Measurements from ENCODE around the gene PI4K2B. TPM values are rescaled to one million over a fixed set of nuclear protein-coding genes. Genes with fewer than 3 reads are reported as not detected.

PI4K2B gene
- total and polyA plus RNA-seq, 2 of the 8 experiments (the other 6 are each of a cell fraction or from before 2014, with no cell fraction given): 3.0 to 16.2 TPM

DNA sequence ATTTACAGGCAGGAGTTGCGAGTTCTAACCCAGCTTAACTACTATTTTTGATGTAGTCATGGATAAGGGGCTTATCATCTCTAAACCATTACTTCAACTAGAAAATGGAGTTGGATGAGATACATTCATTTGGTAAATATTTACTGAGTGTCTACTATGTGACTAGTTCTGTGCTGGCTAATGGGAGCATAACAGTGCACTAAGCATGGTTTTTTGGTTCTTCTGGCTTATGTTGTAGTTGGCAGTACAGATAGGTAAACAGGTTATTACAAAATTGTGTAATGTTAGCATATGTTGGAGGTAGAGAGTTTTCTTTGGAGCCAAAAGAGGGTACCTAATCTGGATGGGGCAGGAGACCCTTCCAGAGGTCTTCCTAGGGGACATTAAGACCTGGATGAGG lies 25.8 kb upstream of the PI4K2B start:
- Histone ChIP-seq H4K5ac (ENCODE audit: insufficient read length, low read depth, low read length) (no peak overlapping the region), H3K27ac (ENCODE audit: low read depth, low read length) (no peak overlapping the region), H4K91ac (replicated peaks; ENCODE audit: insufficient read length, low read length) (no peak overlapping the region), H2BK12ac (ENCODE audit: low read depth, low read length) (no peak overlapping the region), H4K8ac (ENCODE audit: extremely low read depth, insufficient read depth, low read length) (no peak overlapping the region), H2BK20ac (ENCODE audit: low read length) (no peak overlapping the region), H2BK5ac (ENCODE audit: low read depth, low read length) (no peak overlapping the region), H3K4ac (replicated peaks; ENCODE audit: insufficient read length, low read depth, low read length) (no peak overlapping the region), H3K36me3 (ENCODE audit: control insufficient read depth in 2 of 4, insufficient read depth in 4 of 4, low read length in 3 of 4) (no peaks in the 10 kb centered on the region), H2BK120ac (replicated peaks; ENCODE audit: low read depth, low read length) (no peak overlapping the region), H3K23me2 (ENCODE audit: low read depth, low read length) (no peaks in the 10 kb centered on the region), H3K27me3 (replicated peaks in 1 of 4; ENCODE audit: control insufficient read depth in 3 of 4, extremely low read depth in 1 of 4, insufficient read depth in 3 of 4, low read length in 3 of 4) (no peaks in the 10 kb centered on the region), H3K79me2 (ENCODE audit: control insufficient read depth in 1 of 2, insufficient read depth in 2 of 2, low read length in 2 of 2) (no peaks in the 10 kb centered on the region), H2BK15ac (ENCODE audit: low read length) (no peak overlapping the region), H3K56ac (replicated peaks; ENCODE audit: insufficient read length, low read depth, low read length) (no peak overlapping the region), H2AK5ac (ENCODE audit: low read depth, low read length) (no peak overlapping the region), H3K9me3 (ENCODE audit: insufficient read depth in 2 of 2, low read depth in 1 of 2, low read length in 1 of 2) (peaks cover 0 to 2% of the 10 kb centered on the region in 2 experiments; a peak in 2 of 4 replicates), H3K23ac (ENCODE audit: insufficient read length) (no peak overlapping the region), H2AFZ (ENCODE audit: low read length) (no peak overlapping the region), H3K4me2 (ENCODE audit: insufficient read depth in 1 of 2, low read depth in 2 of 2, low read length in 2 of 2) (no peak overlapping the region), H4K20me1 (replicated peaks in 1 of 2; ENCODE audit: control insufficient read depth in 1 of 2, insufficient read depth in 2 of 2, low read length in 2 of 2) (no peaks in the 10 kb centered on the region), H3K4me3 (ENCODE audit: extremely low read depth in 1 of 4, insufficient read depth in 2 of 4, low read depth in 3 of 4, low read length in 4 of 4) (no peak overlapping the region), H3K18ac (ENCODE audit: extremely low read depth, low read length) (no peak overlapping the region), H3K79me1 (ENCODE audit: low read depth, low read length) (no peaks in the 10 kb centered on the region), H3K4me1 (replicated peaks in 1 of 4; ENCODE audit: control insufficient read depth in 3 of 4, insufficient read depth in 4 of 4, low read length in 3 of 4) (peaks cover 0 to 5% (median 2%) of the 10 kb centered on the region in 4 experiments; a peak in 3 of 7 replicates), H3K9ac (replicated peaks in 1 of 4; ENCODE audit: extremely low read depth in 1 of 4, low read depth in 3 of 4, low read length in 3 of 4) (no peak overlapping the region), H3K14ac (ENCODE audit: insufficient read length) (no peak overlapping the region)
- DNase-seq (ENCODE audit: low read depth in 1 of 2, low spot score in 2 of 2): no peak
- TF ChIP-seq TBP (IDR thresholded peaks at IDR 0.05; ENCODE audit: low read depth, low read length) (no peak), RFX5 (IDR thresholded peaks at IDR 0.05; ENCODE audit: borderline replicate concordance, low read depth, low read length) (no peak), SIRT6 (IDR thresholded peaks at IDR 0.05; ENCODE audit: low read length) (no peak), HDAC6 (IDR thresholded peaks at IDR 0.05; ENCODE audit: low read depth, low read length) (no peak), JUND (IDR thresholded peaks at IDR 0.05; ENCODE audit: low read length) (no peak), KDM4A (IDR thresholded peaks at IDR 0.05; ENCODE audit: low read depth, low read length, severe bottlenecking) (no peak), SAP30 (IDR thresholded peaks at IDR 0.05; ENCODE audit: insufficient read depth, insufficient replicate concordance, low read length) (no peak), POLR2A (IDR thresholded peaks at IDR 0.05; ENCODE audit: control extremely low read depth in 1 of 2, low read depth in 2 of 2, low read length in 2 of 2) (no peak), TEAD4 (IDR thresholded peaks at IDR 0.05; ENCODE audit: low read depth, low read length) (no peak), GTF2F1 (IDR thresholded peaks at IDR 0.05; ENCODE audit: borderline replicate concordance, low read depth, low read length) (no peak), HDAC2 (IDR thresholded peaks at IDR 0.05; ENCODE audit: borderline replicate concordance in 1 of 2, low read depth in 2 of 2, low read length in 2 of 2) (no peak), ZNF274 (IDR thresholded peaks at IDR 0.05; ENCODE audit: borderline replicate concordance, extremely low read depth, low read length) (no peak), CBX5 (IDR thresholded peaks at IDR 0.05; ENCODE audit: low read depth, low read length) (no peak), EGR1 (IDR thresholded peaks at IDR 0.05; ENCODE audit: borderline replicate concordance, low read depth, low read length) (no peak), PHF8 (conservative IDR thresholded peaks at IDR 0.05; ENCODE audit: low read depth, low read length) (no peak)
- POLR2A ChIA-PET (ENCODE audit: partially characterized antibody): interaction anchor here (1.0 kb wide), 1 partner anchor 9 kb away, joined by 4 read pairs; no protein-coding TSS in a partner anchor
- no peak for FAIRE-seq
- CTCF ChIA-PET (ENCODE audit: partially characterized antibody): no interaction called here
- 95% methylated on average over 1 of the region's 1 CpG; no CpG with 5 or more reads in 1 of the 2 experiments for WGBS, 2 experiments (ENCODE audit: extremely low coverage in 1 of 2, insufficient coverage in 1 of 2, insufficient read length in 1 of 2, insufficient replicate concordance in 2 of 2, low coverage in 1 of 2, low lambda C conversion rate in 2 of 2, missing lambda C conversion rate in 1 of 2)

Measured in H1 (cell line).